Natural killer cell (primary cell): Measurements from ENCODE around the gene TEX261. TPM values are rescaled to one million over a fixed set of nuclear protein-coding genes. Genes with fewer than 3 reads are reported as not detected.

Source experiments
- ATAC-seq, 3 donors: fragments of 150-1000 bp in 2 of 3; fragments of 200-7000 bp in 1 of 3; cut with Tn5 transposase; 1 replicate in 1 of 3; 2 replicates in 2 of 3; pipeline ENCODE4 v1.10.0; 2021; ENCODE audit warnings: mild to moderate bottlenecking in 2 of 3, moderate library complexity in 2 of 3
- DNase-seq, 2 donors: peaks; one replicate each; pipeline versions ENCODE4 v3.0.0 to v3.0.0-alpha.2; 2013 to 2021; ENCODE audit warnings: mixed read lengths in 1 of 2
- H3K27ac ChIP-seq: one replicate; pipeline ENCODE4 v1.5.1; 2013; ENCODE audit warnings: mild to moderate bottlenecking, low read length
- H3K27me3 ChIP-seq: one replicate; pipeline ENCODE4 v1.6.1; 2013; ENCODE audit warnings: low read length; ENCODE audit not compliant: control insufficient read depth, insufficient read depth
- H3K36me3 ChIP-seq: one replicate; pipeline ENCODE4 v1.6.1; 2013; ENCODE audit warnings: low read length; ENCODE audit not compliant: control insufficient read depth, insufficient read depth
- H3K4me1 ChIP-seq: one replicate; pipeline ENCODE4 v1.6.1; 2013; ENCODE audit warnings: low read length; ENCODE audit not compliant: control insufficient read depth, insufficient read depth
- H3K4me3 ChIP-seq: one replicate; pipeline ENCODE4 v1.5.1; 2013; ENCODE audit warnings: low read length
- H3K9me3 ChIP-seq: one replicate; pipeline ENCODE4 v1.6.1; 2013; ENCODE audit warnings: low read length; ENCODE audit not compliant: control insufficient read depth, insufficient read depth
- H3K27ac Mint-ChIP-seq, 2 donors: one replicate each; pipeline ENCODE4 v1.8.0; 2022; ENCODE audit warnings: mild to moderate bottlenecking in 2 of 2, mixed read lengths in 2 of 2, moderate library complexity in 1 of 2
- H3K27me3 Mint-ChIP-seq, 2 donors: one replicate each; pipeline ENCODE4 v1.8.0; 2022; ENCODE audit warnings: low read depth in 2 of 2, mixed read lengths in 2 of 2
- H3K36me3 Mint-ChIP-seq: one replicate; pipeline ENCODE4 v1.8.0; 2022; ENCODE audit warnings: mixed read lengths
- H3K4me1 Mint-ChIP-seq, 2 donors: one replicate each; pipeline ENCODE4 v1.8.0; 2022; ENCODE audit warnings: mixed read lengths in 2 of 2
- H3K4me3 Mint-ChIP-seq: one replicate; pipeline ENCODE4 v1.8.0; 2022; ENCODE audit warnings: mild to moderate bottlenecking, moderate library complexity, mixed read lengths
- H3K9me3 Mint-ChIP-seq, 2 donors: one replicate each; pipeline ENCODE4 v1.8.0; 2022; ENCODE audit warnings: mixed read lengths in 2 of 2
- WGBS: methylation state at CpG from one replicate; pipeline ENCODE4 v1.1.7; 2013; ENCODE audit warnings: missing lambda C conversion rate; ENCODE audit not compliant: insufficient coverage; 5-methylcytosine and 5-hydroxymethylcytosine counted together
- intact Hi-C: fragments of 100-400 bp; cut with micrococcal nuclease; formaldehyde crosslinking; loops from one replicate; pipeline ENCODE4 v1.14.2; 2022
- total RNA-seq, 4 donors: library from RNA; stranded (reverse); fragments of 120-200 nt in 1 of 4; gene quantifications; one replicate each; pipeline versions ENCODE4 v1.2.3 to v1.2.4, GENCODE V29; 2013 to 2022
- TF ChIP-seq, protein P1 (sequence below): fragments of 200-600 bp; IDR thresholded peaks from one replicate; pipeline ENCODE4 v1.8.0; 2022; ENCODE audit warnings: antibody characterized with exemption

TEX261 gene
- total RNA-seq, 3 donors from 2014 or later (not counting 1 experiment from before 2014, with no cell fraction given): 30.3 to 44.2 (median 43.2) TPM

DNA sequence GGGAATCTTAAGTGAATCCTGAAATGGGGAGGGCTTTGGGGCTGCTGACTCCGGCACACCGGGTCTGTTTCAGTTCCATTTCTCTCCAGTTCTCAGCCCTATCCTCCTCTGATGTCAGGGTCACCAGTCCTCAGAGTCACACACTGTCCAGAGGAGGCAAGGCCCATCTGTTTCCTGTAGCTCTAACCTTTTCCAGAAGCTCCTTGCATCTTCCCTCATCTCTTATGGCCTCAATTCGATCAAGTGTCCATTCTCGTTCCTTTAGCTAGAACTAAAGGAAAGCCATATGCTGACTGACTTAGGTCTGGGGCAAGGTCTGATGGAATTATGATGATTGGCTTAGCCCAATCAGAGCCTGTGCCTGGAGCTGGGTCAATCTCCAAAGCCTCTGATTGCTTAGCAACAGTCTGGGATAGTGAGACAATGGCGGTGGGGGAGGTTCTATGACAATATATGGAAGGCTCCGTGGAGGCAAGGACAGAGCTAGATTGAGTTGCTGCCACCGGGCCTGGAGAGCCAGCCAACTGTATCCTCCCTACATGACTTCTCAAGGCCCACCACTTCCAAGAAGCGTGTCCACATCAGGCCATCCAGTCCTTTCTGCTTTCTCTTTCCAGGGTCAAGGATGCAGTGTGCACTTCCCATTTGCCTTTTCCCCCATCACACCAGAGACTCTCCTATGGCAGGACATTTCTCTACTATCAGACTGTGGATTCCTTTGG lies 11.0 kb downstream of the TEX261 start:
- Mint-ChIP-seq H3K4me3 (no peak overlapping the region), H3K4me1 (peaks cover 6 to 10% of the 10 kb centered on the region in 2 donors), H3K27ac (peak overlapping the region in 1 of 2 donors; percentile 75), H3K9me3 (no peaks in the 10 kb centered on the region), H3K36me3 (no peaks in the 10 kb centered on the region), H3K27me3 (no peaks in the 10 kb centered on the region)
- H3K27me3 ChIP-seq: no peaks in the 10 kb centered on the region
- no peak overlapping the region for H3K27ac ChIP-seq
- H3K36me3 ChIP-seq: peaks cover 16% of the 10 kb centered on the region
- peaks cover 16% of the 10 kb centered on the region for H3K4me1 ChIP-seq
- TF ChIP-seq, protein P1, sequence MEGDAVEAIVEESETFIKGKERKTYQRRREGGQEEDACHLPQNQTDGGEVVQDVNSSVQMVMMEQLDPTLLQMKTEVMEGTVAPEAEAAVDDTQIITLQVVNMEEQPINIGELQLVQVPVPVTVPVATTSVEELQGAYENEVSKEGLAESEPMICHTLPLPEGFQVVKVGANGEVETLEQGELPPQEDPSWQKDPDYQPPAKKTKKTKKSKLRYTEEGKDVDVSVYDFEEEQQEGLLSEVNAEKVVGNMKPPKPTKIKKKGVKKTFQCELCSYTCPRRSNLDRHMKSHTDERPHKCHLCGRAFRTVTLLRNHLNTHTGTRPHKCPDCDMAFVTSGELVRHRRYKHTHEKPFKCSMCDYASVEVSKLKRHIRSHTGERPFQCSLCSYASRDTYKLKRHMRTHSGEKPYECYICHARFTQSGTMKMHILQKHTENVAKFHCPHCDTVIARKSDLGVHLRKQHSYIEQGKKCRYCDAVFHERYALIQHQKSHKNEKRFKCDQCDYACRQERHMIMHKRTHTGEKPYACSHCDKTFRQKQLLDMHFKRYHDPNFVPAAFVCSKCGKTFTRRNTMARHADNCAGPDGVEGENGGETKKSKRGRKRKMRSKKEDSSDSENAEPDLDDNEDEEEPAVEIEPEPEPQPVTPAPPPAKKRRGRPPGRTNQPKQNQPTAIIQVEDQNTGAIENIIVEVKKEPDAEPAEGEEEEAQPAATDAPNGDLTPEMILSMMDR: no peak
- no peak overlapping the region for H3K4me3 ChIP-seq
- no peaks in the 10 kb centered on the region for H3K9me3 ChIP-seq
- intact Hi-C loops: loop anchor here (2.0 kb wide), 1 partner anchor 19 kb away; no protein-coding TSS in a partner anchor
- WGBS: 96% methylated on average over 8 of the region's 8 CpGs
- ATAC-seq (no peak), DNase-seq (peak in 1 of 2 donors; percentile 10)

DNA sequence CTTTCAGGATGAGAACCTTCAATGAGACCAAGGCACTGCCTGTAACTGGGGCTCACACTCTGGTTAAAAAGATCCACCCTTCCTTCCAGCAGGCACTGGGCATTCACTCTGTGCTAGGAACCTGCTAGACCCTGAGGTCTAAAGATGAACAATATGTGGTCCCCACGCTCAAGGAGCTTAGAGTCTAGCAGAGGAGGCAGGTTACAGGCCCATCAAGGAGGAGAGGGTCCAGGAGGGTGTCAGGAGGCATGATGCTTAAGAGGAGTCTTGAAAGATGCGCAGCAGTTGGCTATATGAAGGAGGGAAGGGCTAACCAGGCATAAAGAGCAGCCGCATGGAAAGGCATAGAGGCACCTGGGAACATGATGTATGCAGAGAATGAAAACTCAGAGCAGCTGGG lies 11.7 kb downstream of the TEX261 start:
- H3K4me1 Mint-ChIP-seq: peaks cover 11 to 14% of the 10 kb centered on the region in 2 donors
- Histone ChIP-seq H3K36me3 (peaks cover 9% of the 10 kb centered on the region), H3K9me3 (no peaks in the 10 kb centered on the region), H3K27ac (no peak overlapping the region), H3K27me3 (no peaks in the 10 kb centered on the region), H3K4me3 (no peak overlapping the region), H3K4me1 (peaks cover 23% of the 10 kb centered on the region)
- WGBS: 95% methylated on average over 3 of the region's 3 CpGs
- H3K27ac Mint-ChIP-seq: no peak overlapping the region
- DNase-seq (peak in 1 of 2 donors; percentile 2), ATAC-seq (no peak)
- no peaks in the 10 kb centered on the region for H3K9me3 Mint-ChIP-seq
- intact Hi-C loops: no loop called here
- TF ChIP-seq, protein P1: no peak
- no peak overlapping the region for H3K4me3 Mint-ChIP-seq
- H3K36me3 Mint-ChIP-seq: no peaks in the 10 kb centered on the region
- no peaks in the 10 kb centered on the region for H3K27me3 Mint-ChIP-seq

DNA sequence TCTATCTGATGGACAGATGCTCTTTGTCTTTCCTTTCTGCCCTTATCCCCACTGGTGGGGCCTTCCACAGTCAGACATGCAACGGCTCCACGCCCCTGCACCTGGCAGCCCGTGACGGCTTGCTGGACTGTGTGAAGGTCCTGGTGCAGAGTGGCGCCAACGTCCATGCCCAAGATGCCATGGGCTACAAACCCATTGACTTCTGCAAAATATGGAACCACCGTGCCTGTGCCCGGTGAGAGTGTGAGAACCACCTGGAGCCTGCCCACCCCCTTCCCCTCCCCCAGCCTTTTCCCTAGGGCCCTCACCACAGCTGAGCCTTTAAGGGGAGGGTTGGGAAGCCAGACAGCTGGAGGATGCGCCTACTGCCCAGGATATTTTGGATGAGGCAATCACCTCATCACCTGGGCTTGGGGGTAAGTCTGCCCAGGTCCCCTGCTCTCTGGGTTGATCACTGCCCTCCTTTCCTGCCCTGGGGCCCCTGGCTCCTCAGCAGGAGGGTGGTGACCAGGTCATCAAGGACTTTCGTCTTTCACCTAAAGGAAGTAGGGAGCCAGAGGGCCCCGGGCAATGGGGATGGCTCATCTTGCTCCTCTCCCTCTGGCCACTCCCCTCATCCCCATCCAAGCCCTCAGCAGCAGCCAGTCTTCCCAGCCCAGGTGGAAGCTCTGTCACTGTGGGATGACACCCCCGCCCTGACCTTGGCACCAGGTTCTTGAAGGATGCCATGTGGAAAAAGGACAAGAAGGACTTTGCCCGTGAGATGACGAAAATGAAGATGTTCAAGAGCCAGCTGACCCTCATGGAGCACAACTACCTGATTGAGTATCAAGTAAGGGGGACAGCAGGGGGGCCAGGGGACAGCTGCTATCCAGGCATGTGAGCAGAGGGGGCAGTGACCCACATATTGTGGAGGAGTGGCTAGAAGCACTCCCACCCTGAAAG lies 12.5 kb downstream of the TEX261 start:
- no peak overlapping the region for H3K4me3 Mint-ChIP-seq
- H3K27me3 Mint-ChIP-seq: no peaks in the 10 kb centered on the region
- ATAC-seq: no peak
- DNase-seq: peak in 1 of 2 donors; percentile 7
- Histone ChIP-seq H3K9me3 (no peaks in the 10 kb centered on the region), H3K36me3 (peaks cover 2% of the 10 kb centered on the region), H3K4me1 (peaks cover 30% of the 10 kb centered on the region), H3K27me3 (no peaks in the 10 kb centered on the region), H3K4me3 (no peak overlapping the region), H3K27ac (no peak overlapping the region)
- H3K4me1 Mint-ChIP-seq: peaks cover 19 to 22% of the 10 kb centered on the region in 2 donors
- TF ChIP-seq, protein P1: no peak
- no peak overlapping the region for H3K27ac Mint-ChIP-seq
- 92% methylated on average over 14 of the region's 14 CpGs for WGBS
- no peaks in the 10 kb centered on the region for H3K36me3 Mint-ChIP-seq
- intact Hi-C loops: no loop called here
- H3K9me3 Mint-ChIP-seq: no peaks in the 10 kb centered on the region
